OCI-LY7 (cell line): ENCODE data around the gene FOXE3. TPM values are rescaled to one million over a fixed set of nuclear protein-coding genes. Genes with fewer than 3 reads are reported as not detected.

Experiments
- BruUV-seq: library from RNA; stranded (reverse); fragments of 400-500 nt; replicated peaks from 2 replicates; lab custom pipeline; 2021; lab: Mats Ljungman, UMichigan
- CTCF ChIA-PET: fragments of 300-600 bp; sonication (Branson Sonifier 250); formaldehyde crosslinking; loops from one replicate; lab custom pipeline; 2022; ENCODE audit warnings: antibody characterized with exemption; ENCODE audit not compliant: unreplicated experiment; lab: Charles Lee
- POLR2A ChIA-PET: fragments of 300-600 bp; sonication (Branson Sonifier 250); formaldehyde crosslinking; loops from one replicate; lab custom pipeline; 2022; ENCODE audit warnings: antibody characterized with exemption; lab: Charles Lee
- DNase-seq: peaks from one replicate; pipeline ENCODE4 v3.0.0-alpha.2; 2015; ENCODE audit warnings: low spot score
- H2AFZ ChIP-seq: fragments of 200-600 bp; sonication (generic), shearing (Covaris generic); 2 replicates; pipeline ENCODE4 v1.6.1; 2014; ENCODE audit warnings: mild to moderate bottlenecking, antibody characterized with exemption, low read length, moderate library complexity
- H3K27ac ChIP-seq: fragments of 200-600 bp; sonication (generic); 2 replicates; pipeline ENCODE4 v1.5.1; 2014; ENCODE audit warnings: mixed run types, low read depth, mild to moderate bottlenecking, moderate library complexity, low read length, inconsistent platforms; ENCODE audit not compliant: poor library complexity, severe bottlenecking
- H3K36me3 ChIP-seq: fragments of 200-600 bp; sonication (generic); 2 replicates; pipeline ENCODE4 v1.6.1; 2014; ENCODE audit warnings: mild to moderate bottlenecking, antibody characterized with exemption, low read length, moderate library complexity, mixed read lengths; ENCODE audit not compliant: insufficient read depth
- H3K4me1 ChIP-seq: fragments of 200-600 bp; sonication (generic); 2 replicates; pipeline ENCODE4 v1.5.1; 2014; ENCODE audit warnings: mild to moderate bottlenecking, low read length; ENCODE audit not compliant: insufficient read depth, poor library complexity, severe bottlenecking
- H3K4me2 ChIP-seq: fragments of 200-600 bp; sonication (generic); 2 replicates; pipeline ENCODE4 v1.6.1; 2014; ENCODE audit warnings: mild to moderate bottlenecking, low read length
- H3K4me3 ChIP-seq: fragments of 200-600 bp; sonication (generic); 2 replicates; pipeline ENCODE4 v1.5.1; 2014; ENCODE audit warnings: mild to moderate bottlenecking, low read depth, low read length; ENCODE audit not compliant: poor library complexity, severe bottlenecking
- H3K79me2 ChIP-seq: fragments of 200-600 bp; sonication (generic); 2 replicates; pipeline ENCODE4 v1.6.1; 2016; ENCODE audit warnings: low read depth, mild to moderate bottlenecking, low read length, moderate library complexity, mixed read lengths; ENCODE audit not compliant: insufficient read depth
- H3K9me2 ChIP-seq: fragments of 200-600 bp; sonication (generic); 2 replicates; pipeline ENCODE4 v1.6.1; 2016; ENCODE audit warnings: mild to moderate bottlenecking, low read length, mixed read lengths; ENCODE audit not compliant: insufficient read depth
- H3K9me3 ChIP-seq: fragments of 200-600 bp; sonication (generic); 2 replicates; pipeline ENCODE4 v1.6.1; 2014; ENCODE audit warnings: mild to moderate bottlenecking, mixed run types, low read length, mixed read lengths
- H4K20me1 ChIP-seq: fragments of 200-600 bp; sonication (generic); 2 replicates; pipeline ENCODE4 v1.6.1; 2014; ENCODE audit warnings: mild to moderate bottlenecking, antibody characterized with exemption, low read length, moderate library complexity, mixed read lengths; ENCODE audit not compliant: insufficient read depth
- EZH2phosphoT487 ChIP-seq: fragments of 200-600 bp; sonication (generic); IDR thresholded peaks from 2 replicates; pipeline ENCODE4 v1.6.1; 2018; ENCODE audit warnings: low read depth, borderline replicate concordance, mild to moderate bottlenecking, mixed run types, antibody characterized with exemption, low read length, moderate library complexity, mixed read lengths
- intact Hi-C: fragments of 100-400 bp; cut with micrococcal nuclease; formaldehyde crosslinking; loops from one replicate; pipeline ENCODE4 v1.10.0; 2022; ENCODE audit not compliant: unreplicated experiment
- total RNA-seq, 2 experiments: library from RNA; depleted of rRNA in 1 of 2; stranded (reverse); fragments of >200 nt in 1 of 2; shearing (Covaris generic) in 1 of 2; gene quantifications; 2 replicates each; pipeline ENCODE4 v1.2.3, GENCODE V29; 2014 to 2022
- TF ChIP-seq, protein P1 (sequence below): fragments of 200-600 bp; sonication (generic); conservative IDR thresholded peaks from 2 replicates; pipeline ENCODE4 v1.5.1; 2014; ENCODE audit warnings: mild to moderate bottlenecking, antibody characterized with exemption, low read length, moderate library complexity, mixed read lengths

FOXE3 gene
- total RNA-seq, 2 experiments from 2014 or later: not detected

DNA sequence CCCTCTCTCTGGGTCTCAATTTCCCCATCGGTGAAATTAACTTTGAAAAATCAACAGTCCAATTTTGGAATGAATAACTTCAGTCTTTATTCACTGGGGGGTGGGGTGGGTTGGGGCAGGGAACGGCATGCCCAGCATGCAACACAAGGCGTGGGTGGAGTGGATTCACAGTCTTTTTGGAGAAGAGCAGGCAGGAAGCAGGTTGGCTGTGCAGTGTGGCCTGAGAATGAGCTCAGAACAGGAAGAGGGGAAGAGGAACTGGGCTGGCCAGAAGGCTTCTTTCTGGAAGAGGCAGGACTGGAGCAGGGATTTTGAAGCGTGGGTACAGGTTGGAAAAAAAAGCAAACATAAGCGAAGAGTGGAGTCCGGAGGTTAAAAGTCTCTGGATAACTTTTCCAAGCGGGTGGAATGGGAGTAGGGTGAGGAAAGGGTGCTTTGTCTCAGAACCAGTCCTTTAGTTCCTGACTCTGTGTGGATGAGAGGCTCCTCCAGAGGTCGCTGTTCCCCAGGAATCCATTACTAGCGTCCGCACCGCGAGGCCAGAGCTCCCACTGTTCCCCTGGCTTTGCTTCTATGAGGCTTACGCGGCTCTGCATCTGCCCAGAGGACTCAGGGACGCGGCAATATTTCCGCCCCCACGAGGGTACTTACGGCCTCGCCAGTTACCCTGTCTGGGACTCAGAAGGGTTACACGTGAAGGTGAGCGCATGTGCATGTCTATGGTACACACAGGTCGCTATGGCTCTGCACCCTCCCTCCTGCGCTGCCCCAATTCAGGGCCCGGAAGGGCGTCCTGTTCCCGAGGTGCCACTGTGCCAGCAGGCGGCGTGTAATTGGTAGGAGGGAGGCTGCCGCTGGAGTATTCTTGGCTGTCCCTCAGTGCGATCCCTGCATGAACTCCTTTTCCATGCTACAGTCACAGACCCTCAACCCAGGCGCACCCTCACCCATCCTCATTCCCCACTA, 16.3 kb downstream of the FOXE3 start:
- CTCF ChIA-PET: no interaction called here
- Histone ChIP-seq H3K27ac (no peak overlapping the region), H3K36me3 (peaks cover 40% of the 10 kb centered on the region), H2AFZ (no peak overlapping the region), H4K20me1 (peaks cover 7% of the 10 kb centered on the region; the same call in 1 of the 2 replicates), H3K4me3 (no peak overlapping the region), H3K4me2 (peak overlapping the region; percentile 20), H3K4me1 (peaks cover 28% of the 10 kb centered on the region), H3K9me3 (no peaks in the 10 kb centered on the region), H3K79me2 (peaks cover 13% of the 10 kb centered on the region; the same call in 1 of the 2 replicates), H3K9me2 (no peaks in the 10 kb centered on the region)
- peak; percentile 28 for DNase-seq
- intact Hi-C loops: no loop called here
- BruUV-seq: no TSS peak
- TF ChIP-seq EZH2phosphoT487: no peak
- TF ChIP-seq, protein P1, sequence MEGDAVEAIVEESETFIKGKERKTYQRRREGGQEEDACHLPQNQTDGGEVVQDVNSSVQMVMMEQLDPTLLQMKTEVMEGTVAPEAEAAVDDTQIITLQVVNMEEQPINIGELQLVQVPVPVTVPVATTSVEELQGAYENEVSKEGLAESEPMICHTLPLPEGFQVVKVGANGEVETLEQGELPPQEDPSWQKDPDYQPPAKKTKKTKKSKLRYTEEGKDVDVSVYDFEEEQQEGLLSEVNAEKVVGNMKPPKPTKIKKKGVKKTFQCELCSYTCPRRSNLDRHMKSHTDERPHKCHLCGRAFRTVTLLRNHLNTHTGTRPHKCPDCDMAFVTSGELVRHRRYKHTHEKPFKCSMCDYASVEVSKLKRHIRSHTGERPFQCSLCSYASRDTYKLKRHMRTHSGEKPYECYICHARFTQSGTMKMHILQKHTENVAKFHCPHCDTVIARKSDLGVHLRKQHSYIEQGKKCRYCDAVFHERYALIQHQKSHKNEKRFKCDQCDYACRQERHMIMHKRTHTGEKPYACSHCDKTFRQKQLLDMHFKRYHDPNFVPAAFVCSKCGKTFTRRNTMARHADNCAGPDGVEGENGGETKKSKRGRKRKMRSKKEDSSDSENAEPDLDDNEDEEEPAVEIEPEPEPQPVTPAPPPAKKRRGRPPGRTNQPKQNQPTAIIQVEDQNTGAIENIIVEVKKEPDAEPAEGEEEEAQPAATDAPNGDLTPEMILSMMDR: peak; percentile 72
- POLR2A ChIA-PET: no interaction called here

DNA sequence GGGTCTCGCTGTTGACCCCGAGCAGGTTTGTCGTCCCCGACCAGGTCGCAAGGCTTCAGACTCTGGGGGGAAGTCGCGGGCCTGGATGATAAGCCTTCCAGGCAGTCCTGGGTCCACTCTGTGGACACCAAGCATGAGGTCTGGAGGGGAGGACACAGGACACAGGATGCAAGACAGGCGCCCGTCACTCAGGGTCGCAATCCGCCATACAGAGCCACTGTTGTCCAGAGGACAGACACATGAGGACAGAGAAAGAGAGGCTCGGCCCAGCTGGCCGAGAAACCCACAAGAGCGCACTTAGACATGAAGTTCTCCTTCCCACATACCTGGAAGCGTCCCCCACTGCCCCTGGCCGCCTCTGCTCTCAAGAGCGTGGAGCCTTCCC, 16.9 kb downstream of the FOXE3 start:
- H3K9me2 ChIP-seq: no peaks in the 10 kb centered on the region
- no peak overlapping the region for H3K4me3 ChIP-seq
- peaks cover 7% of the 10 kb centered on the region; the same call in 1 of the 2 replicates for H4K20me1 ChIP-seq
- intact Hi-C loops: no loop called here
- peaks cover 40% of the 10 kb centered on the region for H3K36me3 ChIP-seq
- H3K27ac ChIP-seq: no peak overlapping the region
- DNase-seq: no peak
- CTCF ChIA-PET: no interaction called here
- POLR2A ChIA-PET: no interaction called here
- H3K4me1 ChIP-seq: peaks cover 28% of the 10 kb centered on the region
- H2AFZ ChIP-seq: no peak overlapping the region
- BruUV-seq: no TSS peak
- TF ChIP-seq, protein P1: no peak
- no peak for TF ChIP-seq EZH2phosphoT487
- no peaks in the 10 kb centered on the region for H3K9me3 ChIP-seq
- peaks cover 13% of the 10 kb centered on the region; the same call in 1 of the 2 replicates for H3K79me2 ChIP-seq
- no peak overlapping the region for H3K4me2 ChIP-seq
